CD4-positive, alpha-beta T cell treated with Interleukin-4 for 1 hour (primary cell): Measurements from ENCODE around the gene SLC37A3.

Experiments used
- DNase-seq, 2 donors: peaks; one replicate each; pipeline ENCODE4 v3.0.0-alpha.2; 2020 to 2022

SLC37A3 gene

DNA sequence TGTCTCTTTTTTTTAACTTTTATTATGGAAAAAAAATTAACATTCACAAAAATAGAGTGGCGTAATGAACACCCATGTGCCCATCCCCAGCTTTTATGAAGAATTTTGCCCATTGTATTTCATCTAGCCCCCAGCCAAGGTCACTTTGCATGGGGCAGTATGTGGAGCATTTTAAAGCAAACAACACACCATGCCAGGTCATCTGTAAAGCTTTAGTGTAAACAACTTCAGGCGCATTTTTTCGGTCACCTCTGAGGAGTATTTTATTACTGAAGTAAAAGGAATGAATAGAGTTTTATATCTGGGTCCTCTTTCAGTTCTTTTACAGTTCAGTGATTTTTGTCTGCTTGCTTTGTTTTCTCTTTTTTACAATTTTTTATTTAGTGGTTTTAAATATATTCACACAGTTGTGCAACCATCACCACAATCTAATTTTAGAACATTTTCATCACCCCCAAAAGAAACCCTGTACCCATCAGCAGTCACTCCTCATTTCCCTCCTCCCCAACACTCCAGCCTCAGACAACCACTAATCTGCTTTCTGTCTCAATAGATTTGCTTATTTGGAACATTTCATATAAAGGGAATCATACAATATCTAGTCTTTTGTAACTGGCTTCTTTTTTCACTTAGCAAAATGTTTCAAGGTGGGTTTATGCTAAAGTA, 87.9 kb downstream of the SLC37A3 start:
- no peak for DNase-seq

DNA sequence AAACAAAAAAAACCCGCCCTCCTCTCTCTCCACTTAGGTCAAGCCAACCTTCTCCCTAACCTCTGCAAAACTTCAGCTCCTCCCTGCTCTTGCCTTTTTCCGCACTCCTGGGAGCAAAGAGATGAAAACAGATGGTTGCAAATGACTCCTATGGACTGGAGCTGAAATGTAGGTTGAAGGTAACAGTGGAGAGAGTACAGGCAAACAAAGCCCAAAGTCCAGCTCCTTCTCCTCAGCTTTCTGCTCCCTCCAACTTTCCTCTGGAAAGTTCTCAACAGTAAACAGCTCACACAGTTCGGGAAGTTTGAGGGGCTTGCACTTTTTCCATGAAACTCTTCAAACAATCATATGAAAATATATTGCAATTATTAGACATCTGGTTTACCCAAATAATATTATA, 90.3 kb downstream of the SLC37A3 start:
- no peak for DNase-seq

- peak; percentile 67 to 73 for DNase-seq
Observed at GRCh38 chr7:140304191-140304799, 94.0 kb downstream of the SLC37A3 start.

- no peak for DNase-seq
Observed at GRCh38 chr7:140300243-140301136, 97.8 kb downstream of the SLC37A3 start.

- no peak for DNase-seq
Observed at GRCh38 chr7:140298213-140298612, 100.1 kb downstream of the SLC37A3 start.

DNA sequence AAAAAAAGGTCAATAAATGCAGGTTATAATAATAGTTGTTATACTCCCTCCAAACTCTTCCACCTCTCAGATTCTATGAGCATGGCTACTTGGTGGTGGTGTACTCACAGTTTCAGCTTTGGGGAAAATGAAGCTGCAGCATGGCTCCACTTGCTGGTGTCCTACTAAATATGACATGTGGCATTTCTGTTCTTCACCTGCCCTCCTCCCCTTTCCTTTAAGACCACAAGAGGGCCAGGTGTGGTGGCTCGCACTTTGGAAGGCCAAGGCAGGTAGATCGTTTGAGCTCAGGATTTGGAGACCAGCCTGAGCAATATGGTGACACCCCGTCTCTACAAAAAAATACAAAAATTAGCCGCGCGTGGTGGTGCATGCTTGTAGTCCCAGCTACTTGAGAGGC, 101.1 kb downstream of the SLC37A3 start:
- no peak for DNase-seq

DNA sequence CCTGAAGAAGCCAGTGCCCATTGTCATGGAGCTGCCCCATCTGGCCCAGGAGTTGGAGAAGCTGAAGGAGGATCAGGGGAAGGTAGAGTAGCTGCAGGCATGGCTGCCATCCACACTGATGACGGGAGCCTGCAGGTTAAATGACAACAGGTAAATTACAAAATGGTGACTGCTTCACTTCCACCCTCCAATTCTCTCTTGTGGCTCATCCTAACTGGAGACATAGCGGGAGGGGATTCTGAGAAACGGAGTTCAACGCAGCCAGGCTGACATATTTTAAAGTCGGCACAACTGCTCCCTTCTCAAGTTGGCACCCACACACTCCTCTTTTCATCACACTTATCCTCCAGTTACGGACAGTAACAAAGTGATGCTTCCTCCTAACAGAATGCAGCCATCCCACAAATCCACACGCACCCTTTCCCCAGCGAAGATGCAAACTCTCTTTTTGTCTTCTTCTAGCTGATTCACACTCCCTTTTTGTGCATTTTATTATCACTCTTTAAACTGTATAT, 103.0 kb downstream of the SLC37A3 start:
- no peak for DNase-seq

- no peak for DNase-seq
Observed at GRCh38 chr7:140294454-140294853, 103.9 kb downstream of the SLC37A3 start.

DNA sequence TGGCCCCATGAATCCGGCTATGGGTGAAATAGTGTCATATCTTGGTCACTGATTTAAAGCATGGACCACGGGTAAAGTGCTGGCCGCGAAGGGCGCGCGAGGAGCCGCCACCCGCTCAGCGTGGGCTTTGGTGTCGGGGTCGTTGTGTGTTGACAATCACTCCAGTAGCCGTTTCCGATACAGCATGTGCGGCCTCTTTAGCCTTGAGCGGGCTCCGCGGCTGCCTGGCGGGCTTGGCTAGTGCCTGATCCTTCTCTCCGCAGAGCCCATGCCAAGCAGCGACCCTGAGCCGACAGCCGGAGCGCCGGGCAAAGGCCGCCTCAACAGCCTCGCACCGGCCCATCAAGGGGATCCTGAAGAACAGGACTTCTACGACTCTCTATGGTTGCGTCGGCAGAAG, 105.9 kb downstream of the SLC37A3 start:
- DNase-seq = no peak

DNA sequence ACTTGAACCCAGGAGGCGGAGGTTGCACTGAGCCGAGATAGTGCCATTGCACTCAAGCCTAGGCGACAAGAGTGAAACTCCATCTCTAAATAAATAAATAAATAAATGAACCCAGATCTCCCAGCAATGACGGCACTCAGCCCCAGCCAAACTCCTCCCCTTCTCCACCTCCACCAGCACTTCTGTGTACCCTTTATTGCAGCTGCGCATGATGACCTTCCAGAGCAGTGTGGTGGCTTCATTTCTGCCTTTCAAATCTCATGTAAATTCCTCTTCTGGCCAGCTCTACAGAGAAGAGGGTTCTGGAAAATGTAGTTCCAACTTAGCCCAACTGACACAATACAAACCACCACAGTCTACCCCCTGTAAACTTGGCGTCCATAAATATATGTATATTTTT, 108.5 kb downstream of the SLC37A3 start:
- DNase-seq = no peak

DNA sequence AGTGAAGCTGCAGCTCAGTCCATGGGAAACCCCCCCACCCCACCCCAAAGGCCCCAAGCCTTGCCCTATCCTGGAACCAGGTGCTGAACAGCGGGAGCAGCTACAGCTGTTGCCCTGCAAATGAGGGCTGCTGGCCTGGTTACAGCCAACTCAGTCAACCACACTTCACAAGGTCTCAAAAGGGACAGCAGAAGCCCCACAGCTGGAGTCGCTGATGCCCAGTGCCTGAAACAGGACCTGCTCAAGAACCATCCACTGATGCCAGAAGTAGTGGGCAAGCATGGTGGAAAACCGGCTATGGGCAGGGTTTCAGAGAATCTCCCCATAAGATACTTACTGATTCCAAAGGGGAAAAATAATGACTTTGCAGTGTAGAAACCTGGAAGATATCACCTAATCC, 110.3 kb downstream of the SLC37A3 start:
- DNase-seq = no peak

GRCh38 chr7:140285938-140286337, 112.4 kb downstream of the SLC37A3 start:
- no peak for DNase-seq

GRCh38 chr7:140284062-140284461, 114.3 kb downstream of the SLC37A3 start:
- no peak for DNase-seq
